Peyer's patch (tissue), 4 donors: ENCODE results near the gene GLS. TPM values are rescaled to one million over a fixed set of nuclear protein-coding genes. Genes with fewer than 3 reads are reported as not detected.
A peak's percentile ranks its signal among the peaks of the same experiment; 100 is the strongest.

Experiments used
- DNase-seq, 3 donors: peaks; one replicate each; pipeline ENCODE4 v3.0.0-alpha.2; 2017 to 2019
- H3K27ac ChIP-seq, 4 donors: fragments of 200-600 bp; sonication (generic); one replicate each; pipeline ENCODE4 v1.5.1; 2016 to 2019
- H3K27me3 ChIP-seq, 2 donors: fragments of 200-600 bp; sonication (generic); one replicate each; pipeline ENCODE4 v1.5.1; 2019
- H3K36me3 ChIP-seq, 3 donors: fragments of 200-600 bp; sonication (generic); one replicate each; pipeline ENCODE4 v1.5.1; 2016 to 2019
- H3K4me1 ChIP-seq, 4 donors: fragments of 200-600 bp; sonication (generic); one replicate each; pipeline ENCODE4 v1.5.1; 2016 to 2019
- H3K4me3 ChIP-seq, 4 donors: fragments of 200-600 bp; sonication (generic); 1 replicate in 3 of 4; 2 replicates in 1 of 4; pipeline ENCODE4 v1.5.1; 2016 to 2019; ENCODE audit warnings: mild to moderate bottlenecking in 1 of 4
- H3K9me3 ChIP-seq, 4 donors: fragments of 200-600 bp; sonication (generic); one replicate each; pipeline ENCODE4 v1.5.1; 2016 to 2019; ENCODE audit warnings: mild to moderate bottlenecking in 1 of 4
- CTCF ChIP-seq, 6 experiments: fragments of 450-650 bp in 4 of 6; fragments of 200-600 bp in 2 of 6; sonication (generic) in 1 of 6; IDR thresholded peaks; one replicate each; pipeline ENCODE4 v1.5.1; 2017 to 2019; ENCODE audit warnings: antibody characterized with exemption in 6 of 6, mild to moderate bottlenecking in 3 of 6, moderate library complexity in 1 of 6
- POLR2A ChIP-seq, 2 donors: fragments of 450-650 bp; IDR thresholded peaks; one replicate each; pipeline ENCODE4 v1.5.1; 2017; ENCODE audit warnings: antibody characterized with exemption in 2 of 2, mild to moderate bottlenecking in 2 of 2, moderate library complexity in 2 of 2
- total RNA-seq, 4 donors: library from RNA; depleted of rRNA; stranded (reverse); fragments of >200 nt; gene quantifications; one replicate each; pipeline ENCODE4 v1.1.0, GENCODE V29; 2016

Gene GLS
- total RNA-seq, 4 donors from 2014 or later: 232 to 298 (median 258) TPM

GRCh38 chr2:190927301-190927700 lies 46.7 kb downstream of the GLS start:
- Histone ChIP-seq H3K4me3 (no peak overlapping the region), H3K9me3 (no peaks in the 10 kb centered on the region), H3K36me3 (peaks cover 0 to 61% (median 0%) of the 10 kb centered on the region in 3 donors), H3K27ac (peak overlapping the region in 1 of 4 donors; percentile 29), H3K27me3 (no peaks in the 10 kb centered on the region), H3K4me1 (no peaks in the 10 kb centered on the region)
- TF ChIP-seq CTCF (IDR thresholded peaks at IDR 0.05): no peak
- TF ChIP-seq POLR2A (IDR thresholded peaks at IDR 0.05): no peak
- DNase-seq: no peak

- H3K36me3 ChIP-seq: peaks cover 0 to 51% (median 0%) of the 10 kb centered on the region in 3 donors
- no peak overlapping the region for H3K4me3 ChIP-seq
- H3K27me3 ChIP-seq: no peaks in the 10 kb centered on the region
- TF ChIP-seq CTCF (IDR thresholded peaks at IDR 0.05) (no peak), POLR2A (IDR thresholded peaks at IDR 0.05) (no peak)
- no peaks in the 10 kb centered on the region for H3K4me1 ChIP-seq
- H3K27ac ChIP-seq: no peak overlapping the region
- no peak for DNase-seq
- no peaks in the 10 kb centered on the region for H3K9me3 ChIP-seq
Measured at GRCh38 chr2:190929919-190930318, 49.3 kb downstream of the GLS start.

GRCh38 chr2:190930411-190930810 lies 49.8 kb downstream of the GLS start:
- H3K4me3 ChIP-seq: no peak overlapping the region
- H3K36me3 ChIP-seq: peaks cover 0 to 49% (median 0%) of the 10 kb centered on the region in 3 donors
- H3K4me1 ChIP-seq: no peaks in the 10 kb centered on the region
- H3K9me3 ChIP-seq: no peaks in the 10 kb centered on the region
- H3K27me3 ChIP-seq: no peaks in the 10 kb centered on the region
- no peak for TF ChIP-seq POLR2A (IDR thresholded peaks at IDR 0.05)
- DNase-seq: no peak
- no peak overlapping the region for H3K27ac ChIP-seq

- H3K4me1 ChIP-seq: no peaks in the 10 kb centered on the region
- no peaks in the 10 kb centered on the region for H3K9me3 ChIP-seq
- no peak for DNase-seq
- H3K4me3 ChIP-seq: no peak overlapping the region
- H3K27ac ChIP-seq: no peak overlapping the region
- TF ChIP-seq CTCF (IDR thresholded peaks at IDR 0.05) (no peak), POLR2A (IDR thresholded peaks at IDR 0.05) (no peak)
- H3K36me3 ChIP-seq: peaks cover 0 to 43% (median 0%) of the 10 kb centered on the region in 3 donors
- H3K27me3 ChIP-seq: no peaks in the 10 kb centered on the region
Measured at GRCh38 chr2:190932514-190932913, 51.9 kb downstream of the GLS start.

- Histone ChIP-seq H3K4me1 (no peaks in the 10 kb centered on the region), H3K9me3 (no peaks in the 10 kb centered on the region), H3K27me3 (no peaks in the 10 kb centered on the region), H3K36me3 (peaks cover 0 to 42% (median 0%) of the 10 kb centered on the region in 3 donors), H3K27ac (no peak overlapping the region), H3K4me3 (no peak overlapping the region)
- TF ChIP-seq POLR2A (IDR thresholded peaks at IDR 0.05): no peak
- TF ChIP-seq CTCF (IDR thresholded peaks at IDR 0.05): no peak
- DNase-seq: no peak
Measured at GRCh38 chr2:190933361-190933760, 52.7 kb downstream of the GLS start.

GRCh38 chr2:190935054-190935453 lies 54.4 kb downstream of the GLS start:
- Histone ChIP-seq H3K27ac (no peak overlapping the region), H3K27me3 (no peaks in the 10 kb centered on the region), H3K4me3 (no peak overlapping the region), H3K9me3 (no peaks in the 10 kb centered on the region), H3K36me3 (peaks cover 0 to 32% (median 0%) of the 10 kb centered on the region in 3 donors), H3K4me1 (no peaks in the 10 kb centered on the region)
- DNase-seq: no peak
- TF ChIP-seq CTCF (IDR thresholded peaks at IDR 0.05) (no peak), POLR2A (IDR thresholded peaks at IDR 0.05) (no peak)
